K562 (cell line): Measurements from ENCODE around the gene PPM1N. TPM values are rescaled to one million over a fixed set of nuclear protein-coding genes. Genes with fewer than 3 reads are reported as not detected.
A peak's percentile ranks its signal among the peaks of the same experiment; 100 is the strongest.

Experiments used
- BACH1 ChIP-seq: fragments of 200-800 bp; sonication (Bioruptor generic); IDR thresholded peaks from 2 replicates; pipeline ENCODE4 v1.6.1; 2016; ENCODE audit warnings: missing genetic modification characterization, missing compliant biosample characterization
- BCOR ChIP-seq: fragments of 450-650 bp; IDR thresholded peaks from 2 replicates; pipeline ENCODE4 v1.6.1; 2016
- ERF ChIP-seq: fragments of 450-650 bp; formaldehyde crosslinking; IDR thresholded peaks from 2 replicates; pipeline ENCODE4 v1.4.0; 2020; ENCODE audit warnings: mild to moderate bottlenecking, mixed read lengths
- LCOR ChIP-seq: sonication (generic); formaldehyde crosslinking; IDR thresholded peaks from 2 replicates; pipeline ENCODE4 v1.8.0; 2022; ENCODE audit warnings: mild to moderate bottlenecking, missing genetic modification reagents
- MTA1 ChIP-seq: fragments of 450-650 bp; IDR thresholded peaks from 2 replicates; pipeline ENCODE4 v1.6.1; 2017; ENCODE audit warnings: borderline replicate concordance
- NFXL1 ChIP-seq: fragments of 450-650 bp; formaldehyde crosslinking; IDR thresholded peaks from 2 replicates; pipeline ENCODE4 v1.4.0; 2021; ENCODE audit warnings: mild to moderate bottlenecking
- POLR2H ChIP-seq: IDR thresholded peaks from 2 replicates; pipeline ENCODE4 v1.6.1; 2016; ENCODE audit warnings: missing genetic modification characterization, low read depth, mild to moderate bottlenecking, control low read depth, missing compliant biosample characterization, moderate library complexity
- REST ChIP-seq, 2 experiments: fragments of 450-650 bp; formaldehyde crosslinking in 1 of 2; IDR thresholded peaks; 2 replicates each; pipeline versions ENCODE4 v1.4.0 to v1.6.1; 2014 to 2020; ENCODE audit warnings: mild to moderate bottlenecking in 2 of 2, borderline replicate concordance in 1 of 2, low read depth in 1 of 2
- SNAPC5 ChIP-seq: fragments of 250-450 bp; sonication (Bioruptor Pico); IDR thresholded peaks from 2 replicates; pipeline ENCODE4 v1.8.0; 2021; ENCODE audit warnings: moderate library complexity, mild to moderate bottlenecking, inconsistent platforms
- SPI1 ChIP-seq: IDR thresholded peaks from 2 replicates; pipeline ENCODE4 v1.6.1; 2011; ENCODE audit warnings: low read depth, low read length, control low read depth, borderline replicate concordance
- TAF7 ChIP-seq: fragments of 450-650 bp; IDR thresholded peaks from 2 replicates; pipeline ENCODE4 v1.6.1; 2016; ENCODE audit warnings: missing genetic modification characterization, missing compliant biosample characterization
- ZNF124 ChIP-seq: sonication (generic); formaldehyde crosslinking; IDR thresholded peaks from 2 replicates; pipeline ENCODE4 v1.8.1; 2022; ENCODE audit warnings: missing genetic modification reagents
- ZNF639 ChIP-seq, 2 experiments: fragments of 200-800 bp in 1 of 2; sonication (Bioruptor generic) in 1 of 2; sonication (generic) in 1 of 2; formaldehyde crosslinking in 1 of 2; IDR thresholded peaks in 1 of 2; conservative IDR thresholded peaks in 1 of 2; 2 replicates each; pipeline versions ENCODE4 v1.5.0 to v1.6.1; 2016 to 2020; ENCODE audit warnings: missing compliant biosample characterization in 1 of 2, missing genetic modification characterization in 1 of 2, missing genetic modification reagents in 1 of 2
- polyA plus RNA-seq, 8 experiments: library from polyadenylated mRNA; depleted of rRNA in 4 of 8; stranded (reverse) in 5 of 8; unstranded in 3 of 8; fragments of >200 nt; fragmentation: Nextera tagmentation in 2 of 8; fragmentation: Illumina TruSeq in 1 of 8; extraction: Ambion mirVana in 2 of 8; extraction: Trizol in 1 of 8; gene quantifications; 2 replicates each; pipeline versions ENCODE4 v1.2.1 to v1.2.3, GENCODE V29; 2011 to 2014; ENCODE audit warnings: inconsistent platforms in 1 of 8, missing spikeins in 1 of 8
- total RNA-seq, 7 experiments: library from RNA; depleted of rRNA in 6 of 7; stranded (reverse); fragments of >200 nt in 6 of 7; fragmentation: Illumina TruSeq in 2 of 7; extraction: Trizol in 2 of 7; gene quantifications; 2 replicates each; pipeline versions ENCODE4 v1.2.1 to v1.2.3, GENCODE V29; 2011 to 2021; ENCODE audit warnings: low replicate concordance in 1 of 7
- TF ChIP-seq, protein P1 (sequence below), 3 experiments: fragments of 200-800 bp in 1 of 3; fragments of 250-450 bp in 1 of 3; fragments of 450-650 bp in 1 of 3; sonication (Bioruptor Pico) in 1 of 3; sonication (Bioruptor generic) in 1 of 3; formaldehyde crosslinking in 1 of 3; IDR thresholded peaks; 2 replicates each; pipeline versions ENCODE4 v1.6.1 to v1.8.0; 2016 to 2022; ENCODE audit warnings: mild to moderate bottlenecking in 2 of 3, missing genetic modification characterization in 2 of 3, missing compliant biosample characterization in 1 of 3, moderate library complexity in 1 of 3

PPM1N gene
- total and polyA plus RNA-seq, 9 of the 15 experiments (the other 6 are each of a cell fraction or from before 2014, with no cell fraction given), result 4.5 to 15.6 (median 8.7) TPM

DNA sequence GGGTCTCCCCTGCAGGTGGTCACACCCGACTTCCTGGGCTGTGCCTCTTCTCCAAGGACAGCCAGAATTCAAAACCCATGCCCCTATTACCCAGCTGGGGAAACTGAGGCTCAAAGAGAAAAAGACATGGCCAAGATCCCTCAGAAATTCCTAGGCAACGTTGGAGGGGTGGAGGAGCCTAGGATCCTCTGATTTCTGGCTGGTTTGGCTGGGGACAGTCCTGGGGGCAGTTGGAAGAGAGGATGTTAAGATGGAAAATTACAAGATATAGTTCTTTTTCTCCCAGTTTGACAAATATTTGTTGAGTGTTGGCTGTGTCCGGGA, 11.4 kb downstream of the PPM1N start (continued):
- TF ChIP-seq, protein P1, sequence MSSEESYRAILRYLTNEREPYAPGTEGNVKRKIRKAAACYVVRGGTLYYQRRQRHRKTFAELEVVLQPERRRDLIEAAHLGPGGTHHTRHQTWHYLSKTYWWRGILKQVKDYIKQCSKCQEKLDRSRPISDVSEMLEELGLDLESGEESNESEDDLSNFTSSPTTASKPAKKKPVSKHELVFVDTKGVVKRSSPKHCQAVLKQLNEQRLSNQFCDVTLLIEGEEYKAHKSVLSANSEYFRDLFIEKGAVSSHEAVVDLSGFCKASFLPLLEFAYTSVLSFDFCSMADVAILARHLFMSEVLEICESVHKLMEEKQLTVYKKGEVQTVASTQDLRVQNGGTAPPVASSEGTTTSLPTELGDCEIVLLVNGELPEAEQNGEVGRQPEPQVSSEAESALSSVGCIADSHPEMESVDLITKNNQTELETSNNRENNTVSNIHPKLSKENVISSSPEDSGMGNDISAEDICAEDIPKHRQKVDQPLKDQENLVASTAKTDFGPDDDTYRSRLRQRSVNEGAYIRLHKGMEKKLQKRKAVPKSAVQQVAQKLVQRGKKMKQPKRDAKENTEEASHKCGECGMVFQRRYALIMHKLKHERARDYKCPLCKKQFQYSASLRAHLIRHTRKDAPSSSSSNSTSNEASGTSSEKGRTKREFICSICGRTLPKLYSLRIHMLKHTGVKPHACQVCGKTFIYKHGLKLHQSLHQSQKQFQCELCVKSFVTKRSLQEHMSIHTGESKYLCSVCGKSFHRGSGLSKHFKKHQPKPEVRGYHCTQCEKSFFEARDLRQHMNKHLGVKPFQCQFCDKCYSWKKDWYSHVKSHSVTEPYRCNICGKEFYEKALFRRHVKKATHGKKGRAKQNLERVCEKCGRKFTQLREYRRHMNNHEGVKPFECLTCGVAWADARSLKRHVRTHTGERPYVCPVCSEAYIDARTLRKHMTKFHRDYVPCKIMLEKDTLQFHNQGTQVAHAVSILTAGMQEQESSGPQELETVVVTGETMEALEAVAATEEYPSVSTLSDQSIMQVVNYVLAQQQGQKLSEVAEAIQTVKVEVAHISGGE (CRISPR knock-in tag; IDR thresholded peaks at IDR 0.05), result 0 out of 6 replicates have a peak, but pooled peaks of 1 of the 3 experiments have one; percentile 25
- TF ChIP-seq REST (IDR thresholded peaks at IDR 0.05; ENCODE audit: borderline replicate concordance) (no peak), REST (CRISPR knock-in tag; IDR thresholded peaks at IDR 0.05; ENCODE audit: low read depth) (0 out of 2 replicates have a peak, but pooled peaks have one; percentile 48), SPI1 (no peak), ERF (CRISPR knock-in tag) (peak; percentile 72; the same call in 1 of the 2 replicates), SNAPC5 (CRISPR knock-in tag) (no peak), TAF7 (tag) (no peak), NFXL1 (CRISPR knock-in tag) (peak; percentile 63; the same call in 1 of the 2 replicates), ZNF124 (CRISPR knock-in tag) (no peak), ZNF639 (CRISPR knock-in tag; conservative IDR thresholded peaks at IDR 0.05 in 1 of 2, IDR thresholded peaks at IDR 0.05 in 1 of 2) (0 out of 4 replicates have a peak, but pooled peaks of 1 of the 2 experiments have one; percentile 16), MTA1 (no peak), LCOR (0 out of 2 replicates have a peak, but pooled peaks have one; percentile 5), BCOR (peak; percentile 61), BACH1 (tag) (peak; percentile 45; the same call in 1 of the 2 replicates), POLR2H (tag) (peak; percentile 60)
